ENCODE data around the gene IFI27L2. TPM values are rescaled to one million over a fixed set of nuclear protein-coding genes. Genes with fewer than 3 reads are reported as not detected.

Gene IFI27L2
- total RNA-seq, 4 donors from 2014 or later, result 26.5 to 91.1 (median 63.9) TPM

DNA sequence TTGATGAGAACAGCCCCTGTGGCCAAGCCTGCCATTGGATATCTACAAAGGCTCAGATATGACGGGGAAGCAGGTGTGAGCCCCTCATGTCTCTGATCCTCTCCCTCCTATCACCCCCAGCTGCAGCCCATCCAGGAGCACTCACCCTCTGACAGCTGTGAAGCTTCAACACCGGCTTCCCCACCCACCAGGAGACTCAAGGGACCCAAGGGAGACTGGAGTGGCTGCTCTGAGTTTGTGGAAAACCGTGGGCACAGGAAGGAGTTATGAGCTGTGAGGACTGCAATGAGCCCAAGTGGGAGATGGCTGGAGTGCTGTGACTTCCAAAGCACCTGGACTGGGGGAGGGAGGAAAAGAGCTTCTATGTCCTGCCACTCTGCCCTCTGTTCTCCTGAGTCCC lies 7.9 kb downstream of the IFI27L2 start:
- Histone ChIP-seq H3K27me3 (no peaks in the 10 kb centered on the region), H3K36me3 (no peaks in the 10 kb centered on the region), H3K9me3 (peaks cover 0 to 13% (median 4%) of the 10 kb centered on the region in 4 donors), H3K4me1 (no peaks in the 10 kb centered on the region), H3K27ac (no peak overlapping the region), H3K4me3 (no peak overlapping the region)
- TF ChIP-seq CTCF (IDR thresholded peaks at IDR 0.05), result no peak
- no peak for TF ChIP-seq POLR2A (IDR thresholded peaks at IDR 0.05)
- peak in 1 of 3 donors; percentile 25 for DNase-seq

GRCh38 chr14:94120667-94121340 lies 8.6 kb downstream of the IFI27L2 start:
- TF ChIP-seq CTCF (IDR thresholded peaks at IDR 0.05) (no peak), POLR2A (IDR thresholded peaks at IDR 0.05) (no peak)
- H3K9me3 ChIP-seq, result peaks cover 0 to 13% (median 4%) of the 10 kb centered on the region in 4 donors
- peak in 1 of 3 donors; percentile 17 for DNase-seq

GRCh38 chr14:94119071-94119470 lies 10.3 kb downstream of the IFI27L2 start:
- H3K9me3 ChIP-seq, result peaks cover 0 to 13% (median 4%) of the 10 kb centered on the region in 4 donors
- no peak overlapping the region for H3K27ac ChIP-seq
- H3K4me3 ChIP-seq, result no peak overlapping the region
- H3K4me1 ChIP-seq, result peaks cover 0 to 7% (median 0%) of the 10 kb centered on the region in 4 donors
- no peaks in the 10 kb centered on the region for H3K36me3 ChIP-seq
- no peaks in the 10 kb centered on the region for H3K27me3 ChIP-seq
- TF ChIP-seq CTCF (IDR thresholded peaks at IDR 0.05) (no peak), POLR2A (IDR thresholded peaks at IDR 0.05) (no peak)
- peak in 1 of 3 donors; percentile 22 for DNase-seq

More at GRCh38 chr14:94120667-94121340, 8.6 kb downstream of the IFI27L2 start:
- Histone ChIP-seq H3K4me3 (no peak overlapping the region), H3K27ac (no peak overlapping the region), H3K4me1 (no peaks in the 10 kb centered on the region), H3K27me3 (no peaks in the 10 kb centered on the region), H3K36me3 (no peaks in the 10 kb centered on the region)

DNA sequence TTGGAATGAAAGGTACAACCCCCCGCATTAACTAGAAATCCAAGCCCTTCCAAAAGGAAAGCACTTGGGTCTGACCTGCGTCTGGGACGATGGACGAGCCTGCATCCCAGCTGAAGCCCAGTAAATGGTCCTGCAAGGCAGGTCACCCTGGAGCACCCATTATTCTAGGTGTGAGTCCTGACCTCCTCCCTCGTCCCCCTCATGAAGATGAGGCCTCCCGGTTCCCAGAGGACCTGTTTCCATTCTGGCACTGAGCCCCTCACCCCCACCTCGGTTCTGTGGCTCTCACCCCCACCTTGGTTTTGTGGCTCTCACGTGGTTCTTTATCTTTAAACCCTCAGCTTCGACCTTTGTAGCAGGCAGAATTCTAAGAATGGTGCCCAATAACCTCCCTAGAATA lies 11.5 kb downstream of the IFI27L2 start:
- no peaks in the 10 kb centered on the region for H3K27me3 ChIP-seq
- peak in 1 of 3 donors; percentile 28 for DNase-seq
- peaks cover 0 to 13% (median 4%) of the 10 kb centered on the region in 4 donors for H3K9me3 ChIP-seq
- H3K4me1 ChIP-seq, result peaks cover 0 to 18% (median 3%) of the 10 kb centered on the region in 4 donors
- no peak overlapping the region for H3K4me3 ChIP-seq
- TF ChIP-seq POLR2A (IDR thresholded peaks at IDR 0.05) (no peak), CTCF (IDR thresholded peaks at IDR 0.05) (no peak)
- H3K36me3 ChIP-seq, result no peaks in the 10 kb centered on the region
- no peak overlapping the region for H3K27ac ChIP-seq

- no peak overlapping the region for H3K4me3 ChIP-seq
- H3K27me3 ChIP-seq, result no peaks in the 10 kb centered on the region
- TF ChIP-seq POLR2A (IDR thresholded peaks at IDR 0.05) (no peak), CTCF (IDR thresholded peaks at IDR 0.05) (no peak)
- H3K4me1 ChIP-seq, result peaks cover 0 to 26% (median 3%) of the 10 kb centered on the region in 4 donors
- H3K9me3 ChIP-seq, result peaks cover 0 to 13% (median 4%) of the 10 kb centered on the region in 4 donors
- no peaks in the 10 kb centered on the region for H3K36me3 ChIP-seq
- no peak overlapping the region for H3K27ac ChIP-seq
- no peak for DNase-seq
Measured at GRCh38 chr14:94116701-94117100, 12.7 kb downstream of the IFI27L2 start.
